ENCODE data around the gene DUSP16.

DUSP16 gene, protein sequence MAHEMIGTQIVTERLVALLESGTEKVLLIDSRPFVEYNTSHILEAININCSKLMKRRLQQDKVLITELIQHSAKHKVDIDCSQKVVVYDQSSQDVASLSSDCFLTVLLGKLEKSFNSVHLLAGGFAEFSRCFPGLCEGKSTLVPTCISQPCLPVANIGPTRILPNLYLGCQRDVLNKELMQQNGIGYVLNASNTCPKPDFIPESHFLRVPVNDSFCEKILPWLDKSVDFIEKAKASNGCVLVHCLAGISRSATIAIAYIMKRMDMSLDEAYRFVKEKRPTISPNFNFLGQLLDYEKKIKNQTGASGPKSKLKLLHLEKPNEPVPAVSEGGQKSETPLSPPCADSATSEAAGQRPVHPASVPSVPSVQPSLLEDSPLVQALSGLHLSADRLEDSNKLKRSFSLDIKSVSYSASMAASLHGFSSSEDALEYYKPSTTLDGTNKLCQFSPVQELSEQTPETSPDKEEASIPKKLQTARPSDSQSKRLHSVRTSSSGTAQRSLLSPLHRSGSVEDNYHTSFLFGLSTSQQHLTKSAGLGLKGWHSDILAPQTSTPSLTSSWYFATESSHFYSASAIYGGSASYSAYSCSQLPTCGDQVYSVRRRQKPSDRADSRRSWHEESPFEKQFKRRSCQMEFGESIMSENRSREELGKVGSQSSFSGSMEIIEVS

DNA sequence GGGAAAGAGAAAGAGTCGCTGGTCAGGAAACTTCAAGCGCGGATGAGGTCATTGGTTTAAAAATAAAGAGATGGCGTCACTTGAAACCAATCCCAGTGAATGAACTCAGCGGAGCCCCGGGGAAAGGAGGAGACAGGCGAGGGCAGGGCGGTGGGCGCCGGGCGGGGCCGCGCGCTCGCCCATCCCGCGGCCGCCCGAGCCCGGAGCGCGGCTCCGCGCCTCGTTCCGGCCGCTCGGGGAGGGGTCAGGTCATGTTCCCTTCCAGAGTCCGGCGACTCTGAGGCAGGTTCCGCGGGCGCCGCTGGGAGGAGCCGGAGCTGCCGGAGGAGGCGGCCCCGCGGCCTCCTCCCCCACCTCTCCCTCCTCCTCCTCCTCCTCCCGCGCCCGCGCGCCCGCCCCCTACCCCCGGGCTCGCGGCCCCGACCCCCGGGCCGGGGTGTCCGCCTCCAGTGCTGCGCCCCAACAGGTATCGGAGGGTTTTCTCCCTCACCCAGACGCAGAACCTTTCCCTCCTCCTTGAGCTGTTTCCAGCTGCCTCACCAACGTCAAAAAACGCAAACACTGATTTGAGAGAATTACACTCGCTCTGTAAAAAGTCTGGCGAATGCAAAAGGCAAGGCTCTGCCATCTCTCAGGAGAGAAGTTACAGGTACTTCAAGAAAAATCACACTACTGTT lies at the start of gene DUSP16:
Gene DUSP16, minus strand, starts transcription at position 279 of the 677 bp plus-strand sequence. CDS start 41,765 bp downstream, outside the sequence.
- intact Hi-C loops (cut with DNase I; ENCODE audit: low total_unique reads) = loop anchor here (5.0 to 10.0 kb wide), 3 partner anchors 142 to 205 kb away; partner anchors contain the start of gene BORCS5
- peak; percentile 91 to 96 for DNase-seq
- Histone ChIP-seq H3K36me3 (no peaks in the 10 kb centered on the region), H3K4me3 (peak within 1 kb of the TSS; percentile 70 to 89), H3K4me1 (peaks cover 0 to 42% (median 21%) of the 10 kb centered on the region in 4 donors), H3K9me3 (no peaks in the 10 kb centered on the region), H3K27ac (peak within 1 kb of the TSS; percentile 98 to 100), H3K27me3 (no peaks in the 10 kb centered on the region)
- TF ChIP-seq, protein P1, sequence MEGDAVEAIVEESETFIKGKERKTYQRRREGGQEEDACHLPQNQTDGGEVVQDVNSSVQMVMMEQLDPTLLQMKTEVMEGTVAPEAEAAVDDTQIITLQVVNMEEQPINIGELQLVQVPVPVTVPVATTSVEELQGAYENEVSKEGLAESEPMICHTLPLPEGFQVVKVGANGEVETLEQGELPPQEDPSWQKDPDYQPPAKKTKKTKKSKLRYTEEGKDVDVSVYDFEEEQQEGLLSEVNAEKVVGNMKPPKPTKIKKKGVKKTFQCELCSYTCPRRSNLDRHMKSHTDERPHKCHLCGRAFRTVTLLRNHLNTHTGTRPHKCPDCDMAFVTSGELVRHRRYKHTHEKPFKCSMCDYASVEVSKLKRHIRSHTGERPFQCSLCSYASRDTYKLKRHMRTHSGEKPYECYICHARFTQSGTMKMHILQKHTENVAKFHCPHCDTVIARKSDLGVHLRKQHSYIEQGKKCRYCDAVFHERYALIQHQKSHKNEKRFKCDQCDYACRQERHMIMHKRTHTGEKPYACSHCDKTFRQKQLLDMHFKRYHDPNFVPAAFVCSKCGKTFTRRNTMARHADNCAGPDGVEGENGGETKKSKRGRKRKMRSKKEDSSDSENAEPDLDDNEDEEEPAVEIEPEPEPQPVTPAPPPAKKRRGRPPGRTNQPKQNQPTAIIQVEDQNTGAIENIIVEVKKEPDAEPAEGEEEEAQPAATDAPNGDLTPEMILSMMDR (IDR thresholded peaks at IDR 0.05) = no peak

- Histone ChIP-seq H3K27me3 (no peaks in the 10 kb centered on the region), H3K36me3 (peaks cover 0 to 4% (median 0%) of the 10 kb centered on the region in 3 donors), H3K9me3 (no peaks in the 10 kb centered on the region), H3K27ac (peak overlapping the region; percentile 93 to 95), H3K4me3 (peak overlapping the region; percentile 72 to 78), H3K4me1 (peaks cover 0 to 55% (median 14%) of the 10 kb centered on the region in 4 donors)
- TF ChIP-seq, protein P1 (IDR thresholded peaks at IDR 0.05) = no peak
- intact Hi-C loops (cut with DNase I; ENCODE audit: low total_unique reads) = no loop called here
- DNase-seq = no peak
Observed at GRCh38 chr12:12612358-12612757, 49.7 kb upstream of the DUSP16 start.

DNA sequence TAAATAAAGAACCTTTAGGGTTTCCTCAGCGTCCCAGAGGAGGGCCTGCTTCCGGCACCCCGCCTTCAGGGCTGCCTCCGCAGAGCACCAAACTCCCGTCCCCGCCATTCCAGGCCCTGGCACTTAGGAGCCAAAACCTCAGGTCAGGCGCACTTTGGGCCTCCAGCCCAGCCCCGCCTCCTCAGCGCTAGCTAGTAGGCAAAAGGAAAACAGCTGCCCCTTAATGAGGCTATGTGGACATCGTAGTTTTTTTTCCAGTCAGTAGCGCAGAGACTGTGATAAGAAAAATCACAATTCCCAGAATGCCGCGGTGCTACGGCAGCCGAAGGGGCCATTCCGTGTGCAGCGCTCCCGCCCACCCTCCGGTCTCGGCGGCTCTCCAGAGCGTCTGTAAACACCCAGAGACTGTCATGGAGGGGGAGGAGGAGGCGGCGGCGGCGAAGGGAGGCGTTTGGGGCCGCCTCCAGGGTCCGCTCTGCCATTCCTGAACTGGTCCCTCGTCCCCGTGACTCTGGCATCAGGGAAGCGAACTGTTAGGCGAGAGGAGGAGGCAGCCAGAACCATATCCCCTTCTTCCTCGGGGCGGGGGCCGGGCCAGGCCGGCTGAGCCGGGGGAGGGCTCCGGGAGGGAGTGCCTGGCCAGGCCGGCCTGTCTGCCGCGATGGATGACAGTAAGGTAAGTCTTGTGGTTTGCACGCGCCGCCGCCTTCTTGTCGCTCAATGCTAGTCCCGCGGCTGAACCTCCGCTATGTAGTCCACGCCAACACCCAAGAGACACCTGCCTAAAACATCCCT lies 49.0 kb upstream of the DUSP16 start, which contains the start of gene CREBL2:
Gene CREBL2, plus strand, starts transcription at position 365 of the 795 bp plus-strand sequence. Its CDS starts 297 bp downstream, at position 662.
- Histone ChIP-seq H3K36me3 (peaks cover 0 to 4% (median 0%) of the 10 kb centered on the region in 3 donors), H3K9me3 (no peaks in the 10 kb centered on the region), H3K4me3 (peak within 1 kb of the TSS; percentile 72 to 78), H3K4me1 (peaks cover 0 to 49% (median 13%) of the 10 kb centered on the region in 4 donors), H3K27me3 (no peaks in the 10 kb centered on the region), H3K27ac (peak within 1 kb of the TSS; percentile 93 to 95)
- TF ChIP-seq, protein P1 (IDR thresholded peaks at IDR 0.05) = no peak
- peak; percentile 98 for DNase-seq
- intact Hi-C loops (cut with DNase I; ENCODE audit: low total_unique reads) = no loop called here

DNA sequence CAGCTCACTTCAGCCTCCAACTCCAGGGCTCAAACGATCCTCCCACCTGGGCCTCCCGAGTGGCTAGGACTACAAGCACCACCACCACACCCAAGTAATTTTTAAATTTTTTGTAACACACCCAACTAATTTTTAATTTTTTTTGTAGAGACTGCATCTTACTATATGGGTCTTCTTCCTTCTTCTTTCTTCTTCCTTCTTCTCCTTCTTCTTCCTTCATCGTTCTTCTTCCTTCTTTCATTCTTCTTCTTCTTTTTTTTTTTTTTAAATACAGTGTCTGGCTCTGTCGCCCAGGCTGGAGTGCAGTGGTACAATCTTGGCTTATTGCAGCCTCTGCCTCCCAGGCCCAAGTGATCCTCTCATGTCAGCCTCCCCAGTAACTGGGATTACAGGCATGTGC lies 48.0 kb upstream of the DUSP16 start:
- intact Hi-C loops (cut with DNase I; ENCODE audit: low total_unique reads) = no loop called here
- TF ChIP-seq, protein P1 (IDR thresholded peaks at IDR 0.05) = no peak
- Histone ChIP-seq H3K9me3 (no peaks in the 10 kb centered on the region), H3K4me3 (peak overlapping the region; percentile 72 to 78), H3K4me1 (peaks cover 0 to 39% (median 10%) of the 10 kb centered on the region in 4 donors), H3K36me3 (peaks cover 0 to 4% (median 0%) of the 10 kb centered on the region in 3 donors), H3K27me3 (no peaks in the 10 kb centered on the region), H3K27ac (peak overlapping the region; percentile 93 to 95)
- no peak for DNase-seq
